Kidney glomerular epithelial cell (primary cell): Measurements from ENCODE around the gene AGPAT4.
"Not testable (repeated sequence)": the region's sequence is repeated elsewhere in the genome, so short reads cannot be mapped to it uniquely, and the experiment has no call there.

Experiments used
- DNase-seq: peaks from one replicate; lab custom pipeline; 2025; lab: John Stamatoyannopoulos, UW

The AGPAT4 gene

DNA sequence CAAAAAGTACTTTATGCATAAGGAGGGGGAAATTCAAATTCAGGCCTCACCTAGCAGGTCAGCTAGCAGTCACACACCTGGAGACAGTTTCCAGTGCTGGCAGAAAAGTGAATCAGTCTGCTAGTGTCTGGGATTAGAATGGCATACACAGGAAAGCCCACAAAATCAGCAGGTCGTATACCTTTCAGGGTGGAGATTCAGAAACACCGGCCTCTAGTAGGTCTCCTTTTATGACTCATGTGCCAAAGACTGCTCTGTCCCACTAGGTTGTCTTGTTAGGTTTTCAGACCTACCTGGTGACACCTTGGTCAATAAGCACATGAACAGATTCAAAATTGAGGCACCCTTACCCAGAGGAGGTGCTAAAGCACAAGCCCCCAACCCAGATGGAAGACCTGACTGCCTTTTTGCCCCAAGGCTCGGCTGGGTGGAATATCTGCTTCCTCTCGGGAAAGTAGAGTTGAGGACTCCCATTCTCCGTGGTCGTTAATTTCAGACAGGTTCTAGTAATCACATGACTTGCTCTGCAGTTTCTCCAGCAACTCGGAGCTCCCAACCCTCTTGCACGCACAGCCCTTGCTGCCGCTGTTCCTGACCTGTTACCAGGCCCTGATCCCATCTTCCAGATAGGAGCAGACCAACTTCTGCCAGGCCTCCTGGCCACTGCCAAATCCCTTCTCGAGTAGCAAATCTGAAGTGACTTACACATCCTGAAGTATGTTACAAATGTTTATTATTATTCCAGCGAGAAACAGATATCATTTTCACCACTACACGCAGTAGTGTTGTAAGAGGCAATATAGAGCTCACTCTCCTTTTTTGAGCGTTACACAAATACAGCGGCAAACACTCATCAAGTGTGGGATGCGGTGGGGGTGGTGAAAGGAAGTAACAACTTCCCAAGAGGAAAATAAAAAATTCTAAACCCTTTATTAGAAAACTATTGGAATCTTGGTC lies 46.6 kb downstream of the AGPAT4 start:
- DNase-seq: no peak

DNA sequence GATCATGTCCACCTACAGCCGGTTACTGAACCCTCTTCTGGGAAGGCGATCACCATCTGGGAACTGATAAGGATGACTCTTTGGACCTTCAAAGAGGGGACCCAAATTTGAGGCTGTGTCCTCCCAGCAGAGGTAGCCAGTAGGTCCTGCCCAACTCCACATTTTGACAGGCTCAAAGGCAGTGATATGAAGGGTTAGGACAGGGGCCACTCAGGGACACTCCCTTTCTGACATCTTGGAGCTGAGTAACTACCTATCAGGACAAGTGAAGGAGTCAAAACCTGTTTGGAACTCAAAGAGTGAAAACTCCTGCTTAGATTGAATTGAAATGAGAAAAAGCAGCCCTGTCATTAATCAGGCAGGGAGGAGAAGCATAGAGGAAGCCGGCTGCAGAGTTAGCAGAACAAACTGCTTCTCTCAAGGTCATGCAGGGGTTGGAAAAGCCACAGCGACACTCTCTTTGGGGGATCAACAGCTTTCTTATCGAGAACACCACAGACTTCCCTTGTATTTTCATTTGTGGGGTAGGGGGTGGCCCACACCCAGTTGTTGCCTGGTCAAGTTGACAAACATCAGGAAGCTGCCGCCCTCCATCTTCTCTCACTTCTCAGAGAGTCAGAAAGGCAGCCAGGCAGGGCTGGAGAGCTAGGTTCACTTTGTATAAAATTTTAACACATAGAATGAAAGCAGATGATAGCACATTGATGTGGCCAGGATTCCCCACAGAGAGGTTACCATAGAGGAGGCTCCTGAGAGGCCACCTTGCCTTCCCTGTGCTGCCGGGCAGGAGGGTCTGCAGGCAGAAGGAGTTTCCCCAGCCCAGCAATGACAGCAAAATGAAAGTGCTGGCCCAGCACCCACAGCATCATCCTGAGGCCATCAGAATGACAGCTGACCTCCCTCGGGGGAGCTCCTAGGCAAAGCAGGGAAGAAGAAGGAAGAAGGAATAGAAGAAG lies 47.6 kb downstream of the AGPAT4 start:
- no peak for DNase-seq

DNA sequence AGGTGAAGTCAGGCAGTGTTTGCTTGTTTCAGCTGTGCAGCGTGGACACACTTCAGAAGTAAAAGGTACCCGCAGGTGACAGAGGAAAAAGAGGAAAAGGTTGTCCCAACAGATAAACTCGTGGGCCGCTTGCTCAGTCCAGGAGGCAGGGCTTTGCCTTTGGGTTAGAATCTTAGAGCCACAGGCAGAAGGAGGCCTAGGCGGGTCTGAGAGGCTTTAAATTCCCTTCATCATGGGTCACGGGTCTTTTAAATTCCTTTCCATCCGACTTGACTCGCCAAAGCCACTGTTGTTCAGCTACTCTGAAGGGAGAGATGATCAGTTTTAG lies 48.2 kb downstream of the AGPAT4 start:
- DNase-seq: no peak

DNA sequence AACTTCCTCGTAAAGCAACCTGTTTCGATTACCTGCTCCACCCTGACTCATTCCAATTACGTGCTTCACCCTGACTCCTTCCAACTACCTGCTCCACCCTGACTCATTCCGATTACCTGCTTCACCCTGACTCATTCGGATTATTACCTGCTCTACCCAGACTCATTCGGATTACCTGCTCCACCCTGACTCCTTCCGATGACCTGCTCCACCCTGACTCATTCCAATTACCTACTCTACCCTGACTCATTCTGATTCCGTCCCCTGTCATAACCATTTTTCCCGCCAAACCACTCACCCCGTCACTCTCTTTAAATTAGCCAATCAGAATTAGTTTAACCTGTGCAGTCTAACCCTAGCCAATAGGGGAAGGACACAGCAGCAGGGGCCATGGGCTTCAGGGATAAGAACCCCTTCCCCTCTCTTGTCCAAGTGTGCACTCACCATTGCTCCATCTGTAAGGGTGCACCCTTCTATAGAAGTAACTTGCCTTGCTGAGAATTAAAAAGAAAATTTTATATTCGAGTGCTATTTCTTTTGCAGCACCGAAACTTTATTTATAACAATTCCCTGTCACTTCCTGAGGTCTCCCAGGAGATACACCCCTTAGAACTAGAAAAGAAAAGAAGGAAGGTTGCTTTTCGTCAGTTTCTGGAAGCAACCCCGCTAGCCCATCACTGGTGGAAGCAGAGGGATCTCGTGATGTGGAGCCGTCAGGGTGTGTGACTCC lies 48.7 kb downstream of the AGPAT4 start:
- DNase-seq: not testable (repeated sequence)

DNA sequence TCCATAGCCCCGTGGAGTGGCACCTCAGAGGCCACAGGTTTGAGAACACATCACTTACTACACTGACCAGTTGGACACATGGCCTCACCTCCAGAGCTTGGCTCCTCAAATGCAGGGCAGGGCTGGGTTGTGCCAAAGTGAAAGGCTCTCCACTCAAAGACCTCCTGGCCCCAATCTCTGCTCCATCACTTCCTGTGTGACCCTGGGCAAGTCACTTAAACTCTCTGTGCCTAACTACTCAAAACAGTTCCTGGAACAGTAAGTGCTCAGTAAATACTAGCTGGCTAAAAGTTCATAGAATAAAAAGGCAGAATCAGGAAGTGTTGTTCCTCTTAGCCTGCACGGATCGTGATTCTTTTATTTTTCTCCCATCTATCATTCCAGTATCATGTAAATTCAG lies 50.2 kb downstream of the AGPAT4 start:
- DNase-seq: no peak

DNA sequence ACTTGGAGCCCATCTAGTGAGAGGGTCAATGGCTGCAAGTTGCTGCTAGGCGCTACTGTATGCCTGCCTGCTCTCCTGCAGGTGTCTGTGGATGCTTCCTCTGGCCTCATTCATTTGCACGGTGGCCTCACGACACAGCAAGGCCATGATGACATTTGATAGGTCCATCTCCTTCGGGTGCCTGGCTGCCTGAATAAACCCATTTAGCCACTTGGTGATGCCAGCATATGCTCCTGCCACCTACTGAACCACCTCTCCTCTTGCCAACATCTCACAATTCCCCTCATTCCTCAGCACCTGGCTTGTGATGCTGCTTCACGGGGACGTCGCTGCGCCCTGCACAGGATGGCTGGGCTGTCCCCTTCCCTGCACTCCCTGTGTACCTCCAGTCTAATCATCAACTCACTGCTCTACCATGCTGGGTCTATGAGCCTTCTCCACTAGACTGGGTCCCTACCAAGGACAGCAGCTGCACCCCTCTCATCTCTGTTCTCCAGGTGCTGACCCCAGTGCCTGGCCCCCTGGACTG lies 51.1 kb downstream of the AGPAT4 start:
- DNase-seq: no peak

DNA sequence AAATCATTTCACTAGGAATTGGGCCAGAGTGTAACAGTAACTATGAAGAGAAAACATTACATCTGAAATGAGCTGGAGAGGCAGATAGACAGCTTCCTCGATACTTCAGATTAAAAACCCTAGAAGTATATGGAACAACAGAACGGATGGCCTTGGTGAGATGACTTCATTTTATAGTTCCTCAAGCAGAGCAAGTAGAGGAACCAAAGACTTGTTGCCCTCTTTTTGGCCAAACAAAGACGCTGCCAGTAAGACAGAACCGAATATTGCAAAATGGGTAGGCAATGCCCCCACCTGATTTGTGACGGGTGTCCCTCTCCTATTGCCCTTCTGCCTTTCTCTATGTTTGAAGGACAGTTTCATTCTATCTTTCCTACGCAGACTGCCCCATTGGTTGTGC lies 53.5 kb downstream of the AGPAT4 start:
- no peak for DNase-seq

DNA sequence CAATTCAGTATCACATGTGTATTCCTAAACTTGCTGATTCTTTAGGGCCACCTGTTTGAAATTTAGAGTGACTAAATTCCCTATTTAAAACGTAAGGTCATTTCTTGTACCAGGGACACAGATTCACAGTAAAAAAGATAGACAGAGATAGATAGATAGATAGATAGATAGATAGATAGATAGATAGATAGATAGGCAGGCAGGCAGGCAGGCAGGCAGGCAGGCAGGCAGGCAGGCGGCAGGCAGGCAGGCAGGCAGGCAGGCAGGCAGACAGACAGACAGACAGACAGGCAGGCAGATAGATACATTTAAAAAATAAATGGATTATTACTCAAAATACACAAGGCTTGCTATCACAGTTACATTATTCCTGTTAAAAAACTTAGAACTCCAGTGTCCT lies 54.2 kb downstream of the AGPAT4 start:
- no peak for DNase-seq

DNA sequence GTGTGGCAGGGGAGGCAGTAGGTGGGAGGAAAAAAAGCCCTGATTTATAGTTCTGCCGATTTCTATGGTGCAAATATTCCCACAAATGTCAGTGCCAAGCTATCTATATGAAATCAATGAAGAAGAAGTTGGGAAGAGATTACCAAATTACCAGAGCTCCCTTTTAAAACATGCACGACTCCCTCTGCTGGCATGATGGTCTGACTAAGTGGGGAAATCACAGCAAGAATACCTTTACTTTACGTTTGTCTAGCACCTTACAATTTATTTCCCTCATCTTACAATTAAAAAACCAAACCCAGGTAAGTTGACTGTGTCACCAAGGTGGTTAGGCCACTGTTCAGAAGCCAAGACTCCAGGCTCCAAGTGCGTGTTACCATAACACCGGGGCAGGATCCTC lies 55.6 kb downstream of the AGPAT4 start:
- no peak for DNase-seq

DNA sequence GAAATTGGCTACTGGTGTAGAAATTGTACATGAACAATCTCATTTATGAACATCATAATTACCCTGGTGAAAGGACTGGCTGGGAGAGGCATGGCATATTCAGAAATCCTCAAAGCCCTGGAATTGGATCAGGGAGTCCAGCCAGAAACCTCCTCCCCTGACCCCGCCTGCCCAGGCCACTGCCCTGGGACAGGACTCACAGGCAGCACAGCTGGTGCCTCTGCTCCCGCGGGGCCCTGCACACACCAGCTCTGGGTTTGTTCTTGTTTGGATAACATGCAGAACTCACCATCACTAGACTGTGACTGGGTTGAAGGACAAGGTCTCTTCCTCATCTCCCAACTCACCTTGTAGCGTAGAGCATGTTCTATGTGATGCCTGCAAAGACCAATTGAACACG lies 56.2 kb downstream of the AGPAT4 start:
- no peak for DNase-seq

DNA sequence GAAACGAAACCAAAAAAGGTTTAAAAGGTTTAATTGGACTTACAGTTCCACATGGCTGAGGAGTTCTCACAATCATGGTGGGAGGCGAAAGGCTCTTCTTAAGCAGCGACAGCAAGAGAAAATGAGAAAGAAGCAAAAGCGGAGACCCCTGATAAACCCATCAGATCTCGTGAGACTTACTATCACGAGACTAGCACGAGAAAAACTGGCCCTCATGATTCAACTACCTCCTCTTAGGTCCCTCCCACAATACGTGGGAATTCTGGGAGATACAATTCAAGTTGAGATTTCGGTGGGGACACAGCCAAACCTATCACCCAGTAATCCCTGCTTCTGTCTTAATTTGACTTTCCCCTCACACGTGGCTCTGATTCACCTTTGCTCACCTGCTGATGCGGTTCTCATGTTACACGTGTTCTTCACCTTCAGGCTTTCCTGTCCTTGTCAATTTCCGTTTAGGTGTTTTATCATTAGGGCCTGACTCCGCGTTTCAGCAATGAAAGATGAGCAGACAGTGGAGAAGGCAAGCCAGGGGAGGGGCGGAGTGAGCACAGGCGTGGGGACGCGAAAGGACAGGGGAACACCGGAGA lies 57.1 kb downstream of the AGPAT4 start:
- DNase-seq: no peak

DNA sequence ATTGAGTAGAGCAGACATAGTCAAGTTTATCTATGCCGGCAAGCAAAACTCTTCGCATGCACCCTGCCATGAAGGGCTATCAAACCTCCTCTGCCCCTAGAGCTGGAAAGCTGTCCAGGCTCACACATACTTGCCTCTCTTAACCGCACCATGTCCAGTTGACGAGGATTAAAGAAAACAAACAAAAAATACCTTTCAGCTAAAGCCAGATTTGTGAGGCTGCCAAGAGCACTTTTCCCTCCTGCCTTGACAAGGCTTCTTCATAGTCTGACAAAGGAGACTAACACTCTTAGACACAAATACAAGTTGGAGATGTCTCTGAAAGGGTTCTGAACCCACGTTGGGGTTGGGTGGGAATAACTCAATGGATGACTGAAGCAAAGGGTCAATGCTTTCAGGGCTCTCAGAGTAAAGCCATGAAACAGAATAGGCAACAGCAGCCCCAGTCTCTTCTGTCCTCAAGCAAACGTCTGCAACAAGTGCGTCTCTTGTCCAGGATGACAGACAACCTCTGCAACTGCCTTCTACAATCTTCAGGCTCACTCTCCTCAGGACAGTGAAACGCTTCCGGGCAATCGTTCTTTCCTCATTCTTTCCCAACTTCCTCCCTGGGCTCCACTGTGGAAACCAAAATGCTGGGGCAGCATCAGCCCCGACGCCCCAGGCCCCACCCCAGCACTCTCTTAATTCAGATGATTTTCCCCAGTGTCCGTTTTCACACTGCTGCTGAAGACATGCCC lies 57.8 kb downstream of the AGPAT4 start:
- DNase-seq: peak; percentile 5

DNA sequence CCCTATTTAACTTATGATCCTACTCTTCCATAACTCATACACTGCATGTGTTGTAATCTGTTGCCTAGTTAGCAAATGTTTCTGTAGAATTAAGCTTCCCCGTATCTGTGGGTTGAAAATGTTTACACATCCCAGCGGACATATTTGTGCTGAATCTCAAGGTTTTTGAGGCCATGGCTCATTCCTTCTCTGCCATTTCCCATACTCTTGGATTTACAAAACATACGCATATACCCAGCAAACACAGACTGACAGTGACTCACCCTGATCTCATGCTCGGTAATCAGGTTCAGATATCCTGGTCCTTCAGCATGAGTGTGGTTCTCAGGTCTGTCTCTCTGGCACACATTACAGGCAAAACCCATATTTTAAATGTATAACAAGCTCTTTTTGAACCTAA lies 58.7 kb downstream of the AGPAT4 start:
- DNase-seq: peak; percentile 11

DNA sequence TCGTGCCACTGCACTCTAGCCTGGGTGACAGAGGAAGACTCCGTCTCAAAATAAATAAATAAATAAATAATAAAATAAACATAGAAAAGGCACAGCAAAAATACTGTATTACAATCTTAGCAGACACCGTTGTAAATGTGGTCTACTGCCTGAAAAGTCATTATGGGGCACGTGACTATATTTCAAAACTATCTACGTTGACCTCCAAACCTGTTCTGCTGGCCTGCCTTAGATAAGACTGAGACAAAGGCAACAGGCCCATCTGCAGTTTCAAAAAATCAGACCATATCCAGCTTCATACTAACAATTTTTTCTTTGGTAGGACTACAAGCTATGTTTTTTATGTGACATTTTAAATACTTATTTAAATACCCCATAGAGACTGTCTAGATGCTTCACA lies 59.1 kb downstream of the AGPAT4 start:
- DNase-seq: no peak

DNA sequence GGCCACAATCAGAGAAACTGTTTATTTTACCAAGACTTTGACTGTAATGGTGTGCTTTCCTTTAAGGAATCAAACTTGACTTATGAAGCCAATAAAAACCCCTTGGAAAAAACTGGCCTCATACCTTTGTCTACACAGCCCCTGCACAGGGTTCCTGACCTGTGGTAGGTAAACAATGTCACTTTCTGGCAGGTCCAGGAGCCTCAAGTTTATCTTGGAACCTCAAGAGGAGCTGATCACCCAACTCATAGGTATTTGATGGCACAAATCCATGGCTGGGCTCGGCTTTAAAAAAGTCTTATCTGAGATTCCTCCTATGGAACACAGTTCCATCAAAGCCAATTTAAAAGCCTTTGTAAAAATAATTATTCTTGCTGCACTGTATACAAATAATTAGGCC lies 61.0 kb downstream of the AGPAT4 start:
- DNase-seq: no peak

DNA sequence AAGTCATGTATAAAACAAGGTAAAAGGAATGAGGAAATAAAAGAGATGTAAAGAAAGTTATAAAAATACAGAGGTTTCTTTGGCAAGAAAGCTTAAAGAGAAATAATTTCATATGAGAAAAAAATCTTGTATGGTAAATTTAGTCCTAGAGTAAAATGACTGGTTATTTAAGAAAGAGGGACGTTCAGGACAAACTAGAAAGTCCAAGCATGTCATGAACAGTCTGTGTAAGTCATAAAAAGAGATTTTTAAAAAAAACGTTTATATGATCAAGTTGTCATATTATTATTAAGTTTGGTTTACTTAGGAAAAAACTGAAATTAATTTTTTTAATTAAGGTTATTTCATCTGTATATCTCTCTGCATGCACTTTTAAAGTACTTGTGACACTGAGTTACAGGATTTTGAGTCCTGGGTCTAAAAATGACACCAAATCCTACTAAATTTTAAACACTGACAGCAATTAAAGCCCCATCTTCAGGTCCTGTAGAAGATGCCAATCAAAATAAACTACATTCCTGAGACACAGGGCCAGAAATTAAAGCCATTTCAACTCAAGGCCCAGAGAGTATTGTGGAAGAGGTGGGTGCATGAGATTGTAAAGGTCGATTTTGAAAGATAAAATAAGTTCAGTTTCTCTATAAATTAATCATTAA lies 62.4 kb downstream of the AGPAT4 start:
- no peak for DNase-seq

DNA sequence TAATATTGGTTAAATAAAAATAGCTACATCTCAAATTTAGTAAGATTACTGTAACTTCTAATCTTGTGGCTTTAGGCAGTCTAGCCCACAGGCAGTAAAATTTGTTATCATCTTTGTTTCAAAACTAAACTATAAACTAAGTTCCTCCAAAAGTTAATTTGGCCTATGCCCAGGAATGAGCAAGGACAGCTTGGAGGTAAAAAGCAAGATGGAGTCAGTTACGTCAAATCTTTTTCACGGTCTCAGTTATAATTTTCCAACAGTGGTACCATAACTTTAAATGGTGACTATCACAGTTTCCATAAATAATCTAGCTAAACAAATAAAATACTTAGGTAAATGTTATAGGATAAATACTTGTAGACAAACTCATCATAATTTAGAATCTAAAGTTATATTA lies 63.0 kb downstream of the AGPAT4 start:
- no peak for DNase-seq

DNA sequence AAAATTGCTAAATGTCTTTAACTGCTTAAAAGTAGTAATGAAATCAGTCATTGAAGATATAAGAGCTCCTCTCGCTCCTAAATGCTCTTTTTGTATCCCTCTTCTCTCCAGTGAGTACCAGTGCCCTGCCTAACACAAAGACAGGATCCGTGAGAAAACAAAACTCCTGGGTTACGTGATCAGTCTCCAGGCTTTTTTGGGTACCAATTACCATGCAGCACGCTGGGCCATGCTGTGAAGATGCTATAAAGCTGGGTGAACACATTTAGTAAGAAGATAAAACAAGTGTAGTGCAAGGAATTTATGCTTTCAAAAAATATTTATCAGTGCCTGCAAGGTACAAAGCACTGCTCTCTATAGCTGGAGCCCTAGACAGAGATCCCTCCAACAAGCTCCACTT lies 66.7 kb downstream of the AGPAT4 start:
- DNase-seq: no peak

DNA sequence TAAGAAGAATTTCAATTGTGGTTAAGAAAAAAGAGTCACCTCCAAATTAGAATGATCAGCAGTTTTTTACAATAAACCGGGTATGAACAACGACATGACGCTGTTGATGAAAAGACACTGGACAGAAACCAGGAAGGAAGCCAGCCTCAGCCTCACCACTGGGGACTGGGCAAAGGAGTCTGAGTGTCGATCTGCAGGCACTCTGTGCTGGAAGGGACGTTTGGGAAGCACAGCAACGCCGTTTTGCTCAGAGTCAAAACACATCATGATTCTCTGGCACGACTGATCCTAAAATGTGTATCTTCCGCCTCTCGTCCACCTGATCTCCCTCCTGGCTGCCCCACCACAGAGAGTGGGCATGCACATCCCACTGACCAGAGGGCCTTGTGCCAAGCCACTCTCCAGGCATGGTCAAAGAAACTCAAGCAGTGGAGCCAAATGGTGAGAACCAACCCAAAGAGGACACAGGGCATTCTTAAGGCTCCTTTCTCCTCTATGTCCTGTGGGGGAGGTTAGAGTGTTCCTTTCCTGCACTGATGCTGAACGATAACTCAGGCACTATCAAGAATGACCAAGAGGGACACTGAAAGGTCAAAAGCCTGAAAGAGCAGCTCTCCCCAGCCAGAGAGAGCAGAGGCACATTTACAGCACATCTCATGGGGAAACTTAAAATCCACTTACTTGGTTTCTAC lies 68.8 kb downstream of the AGPAT4 start:
- DNase-seq: no peak
